NCI-H1048 (cell line): ENCODE results near the gene TNS1.

Experiments used
- DNase-seq: peaks from one replicate; lab custom pipeline; 2025; lab: John Stamatoyannopoulos, UW

The TNS1 gene

DNA sequence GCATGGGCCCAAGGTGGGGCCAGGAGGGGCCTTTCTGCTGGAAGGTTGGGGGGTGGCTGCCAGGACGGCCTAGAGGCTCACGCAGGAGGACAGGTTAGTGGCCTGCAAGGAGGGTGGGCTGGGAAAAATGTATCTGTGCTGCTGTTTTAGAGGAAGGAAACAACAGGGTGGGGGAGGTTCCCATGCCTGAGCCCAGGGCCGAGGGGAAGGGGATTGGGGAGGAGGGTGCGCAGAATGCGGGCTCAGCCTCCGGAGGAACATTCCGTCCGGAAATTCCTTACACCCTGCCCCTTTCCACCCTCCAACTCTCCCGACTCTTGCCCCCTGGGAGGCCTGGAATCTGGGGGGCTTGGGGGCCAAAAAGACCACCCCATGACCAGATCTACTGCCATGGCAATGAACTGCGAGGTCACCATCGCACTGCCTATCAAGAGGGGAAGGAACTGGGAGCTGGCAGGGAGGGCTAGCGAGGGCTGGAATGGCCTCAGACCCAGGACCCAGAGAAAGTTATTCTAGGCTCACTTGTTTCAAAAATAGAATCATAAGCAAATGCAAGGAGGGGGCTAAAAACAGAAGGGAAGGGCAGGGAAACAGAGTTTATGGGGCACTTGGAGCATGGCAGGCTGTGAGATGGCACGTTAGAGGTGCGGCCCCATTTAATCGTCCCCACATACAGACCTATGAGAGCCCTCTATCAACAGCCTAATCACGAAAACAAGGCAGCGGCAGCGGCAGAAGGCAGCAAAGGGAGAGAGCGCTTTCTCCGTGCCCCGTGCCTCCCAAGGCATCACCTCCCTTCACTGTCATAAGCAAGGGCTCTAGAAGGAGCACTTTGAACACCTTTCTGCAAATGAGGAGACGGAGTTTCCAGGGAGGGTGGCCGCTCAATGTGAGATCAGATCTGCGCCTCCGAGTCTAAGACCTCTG is 90.4 kb downstream of the TNS1 start:
- no peak for DNase-seq

DNA sequence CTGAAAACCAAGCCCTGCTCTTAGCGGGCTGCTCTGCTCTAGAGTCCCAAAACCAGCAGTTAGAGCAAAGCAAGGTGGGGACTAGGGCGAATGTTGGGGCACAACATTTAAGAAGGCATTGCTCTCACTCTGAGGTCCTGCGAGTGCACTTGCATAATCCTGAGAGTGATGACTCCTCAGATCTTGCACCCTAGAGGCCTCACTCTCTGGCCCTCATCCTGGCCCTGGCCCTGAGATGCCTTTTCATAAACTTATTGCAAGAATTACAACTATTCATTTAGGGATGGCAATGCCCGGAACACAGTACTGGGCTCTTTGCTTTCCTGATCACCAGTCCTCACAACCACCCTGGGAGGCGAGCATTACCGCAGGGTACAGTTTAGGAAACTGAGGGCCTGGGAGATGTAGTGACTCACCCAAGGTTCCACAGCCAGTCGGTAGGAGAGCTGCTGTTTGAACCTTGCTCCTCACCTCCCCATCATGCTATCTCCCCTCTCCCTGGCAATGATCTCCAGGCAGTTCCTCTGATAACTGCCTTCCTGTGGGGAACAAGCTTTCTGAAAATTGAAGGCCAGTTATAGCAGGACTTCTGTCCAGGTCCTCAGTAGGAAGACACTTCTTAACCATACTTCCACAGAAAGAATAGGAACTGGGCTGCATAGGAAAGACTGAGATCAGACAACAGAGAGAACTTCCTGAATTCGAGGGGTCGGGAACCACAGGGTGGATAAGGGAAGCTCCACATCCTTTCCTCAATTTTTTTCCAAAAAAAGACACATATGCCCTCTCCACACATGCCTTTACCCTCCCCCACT is 91.3 kb downstream of the TNS1 start:
- no peak for DNase-seq

DNA sequence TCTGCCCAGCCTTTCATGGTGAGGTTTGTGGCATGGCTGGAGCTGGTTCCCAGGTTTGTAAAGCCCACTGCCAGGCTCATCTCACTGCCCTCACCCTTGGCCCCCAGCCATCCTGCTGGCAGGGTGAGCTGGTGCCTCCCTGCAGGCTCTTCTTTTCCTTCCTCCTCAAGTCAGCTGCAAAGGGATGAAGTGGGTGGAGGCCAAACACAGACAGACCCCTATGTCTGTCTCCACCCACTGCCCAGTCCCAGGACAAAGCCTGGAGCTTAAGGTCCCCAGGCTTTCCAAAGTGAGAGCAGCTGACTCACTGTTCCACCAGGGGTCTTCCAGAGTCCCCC is 92.0 kb downstream of the TNS1 start:
- DNase-seq: no peak

DNA sequence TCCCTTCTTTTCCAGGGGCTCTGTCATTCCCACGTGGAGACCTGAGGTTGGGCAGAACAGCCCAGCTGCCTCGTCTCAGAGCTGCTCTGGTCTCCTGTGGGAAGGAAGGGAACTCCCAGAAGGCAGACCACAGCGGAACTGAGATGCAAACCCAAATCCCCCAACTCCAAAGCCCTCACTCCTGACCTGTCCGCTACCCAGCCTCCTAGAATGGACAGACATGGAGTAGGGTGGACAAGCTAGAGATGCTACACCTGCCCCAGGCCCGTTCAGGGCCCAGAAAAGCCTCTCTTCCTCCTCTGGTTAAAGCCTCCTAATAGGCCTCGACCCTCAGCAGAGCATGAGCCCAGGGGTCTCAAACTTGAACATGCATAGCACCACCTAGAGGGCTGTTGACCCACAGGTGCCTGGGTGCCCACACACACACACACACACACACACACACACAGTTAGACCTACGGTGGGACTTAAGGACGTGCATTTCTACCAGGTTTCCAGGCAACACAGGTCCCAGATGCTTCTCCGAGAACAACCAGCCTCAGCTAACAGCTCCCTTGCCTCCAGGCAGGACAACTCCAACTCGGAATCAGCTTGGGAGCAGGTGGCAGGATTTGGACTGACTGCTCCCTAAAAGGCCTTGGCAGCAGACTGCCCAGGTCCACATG is 93.5 kb downstream of the TNS1 start:
- no peak for DNase-seq

DNA sequence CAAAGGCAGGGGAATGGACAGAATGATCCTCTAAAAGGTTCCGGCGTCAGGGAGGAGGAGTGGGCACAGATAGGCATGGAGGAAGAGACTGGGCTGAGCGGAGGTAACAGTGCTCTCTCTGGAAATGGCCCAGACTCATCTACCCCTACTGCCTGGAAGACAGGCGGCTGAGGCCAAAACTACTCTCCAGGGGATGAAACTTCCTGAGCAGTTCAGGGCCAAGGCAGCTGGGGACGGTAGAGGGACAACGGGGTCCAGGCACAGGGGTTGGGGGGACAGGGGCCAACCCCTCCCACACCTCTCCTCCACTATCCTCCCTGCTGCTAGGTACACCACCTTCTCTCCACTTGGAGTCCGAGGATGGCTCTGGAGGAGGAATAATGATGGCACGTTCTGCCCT is 94.3 kb downstream of the TNS1 start:
- no peak for DNase-seq

DNA sequence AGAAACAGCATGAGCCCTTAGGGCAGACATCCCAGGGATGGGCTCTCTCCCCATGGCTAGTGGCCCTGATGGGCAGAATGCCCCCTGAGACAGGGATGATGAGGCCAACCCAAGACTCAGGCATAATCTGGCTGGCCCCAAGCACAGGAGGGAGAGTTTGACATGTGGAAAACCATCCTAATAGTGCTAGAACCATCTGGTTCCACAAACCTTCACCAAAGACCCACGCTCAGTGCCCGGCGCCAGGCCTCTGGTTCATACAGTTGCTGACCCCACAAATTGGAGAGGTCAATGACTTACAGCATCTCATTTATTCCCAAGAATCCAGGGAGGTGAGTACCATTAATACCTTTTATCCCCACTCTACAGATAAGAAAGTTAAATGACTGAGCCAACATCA is 95.5 kb downstream of the TNS1 start:
- no peak for DNase-seq

DNA sequence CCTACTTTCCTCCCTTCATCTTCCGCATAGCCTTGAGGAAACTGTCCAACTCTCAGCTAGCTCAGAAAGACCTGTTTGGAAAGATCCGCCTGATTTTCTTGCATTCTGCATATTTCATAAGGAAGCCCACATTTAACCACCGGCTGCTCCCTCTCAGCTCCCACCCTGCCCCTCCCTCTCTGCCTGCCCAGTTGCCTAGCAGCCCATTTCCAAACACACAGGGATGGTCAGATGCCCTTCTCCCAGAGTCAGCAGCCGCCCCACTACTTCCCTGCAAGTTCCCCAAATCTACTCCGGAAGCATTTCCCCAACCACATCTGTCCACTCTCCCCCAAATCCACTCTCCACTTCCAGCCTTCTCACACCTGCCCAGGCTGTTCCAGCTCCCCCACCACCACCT is 96.0 kb downstream of the TNS1 start:
- no peak for DNase-seq

DNA sequence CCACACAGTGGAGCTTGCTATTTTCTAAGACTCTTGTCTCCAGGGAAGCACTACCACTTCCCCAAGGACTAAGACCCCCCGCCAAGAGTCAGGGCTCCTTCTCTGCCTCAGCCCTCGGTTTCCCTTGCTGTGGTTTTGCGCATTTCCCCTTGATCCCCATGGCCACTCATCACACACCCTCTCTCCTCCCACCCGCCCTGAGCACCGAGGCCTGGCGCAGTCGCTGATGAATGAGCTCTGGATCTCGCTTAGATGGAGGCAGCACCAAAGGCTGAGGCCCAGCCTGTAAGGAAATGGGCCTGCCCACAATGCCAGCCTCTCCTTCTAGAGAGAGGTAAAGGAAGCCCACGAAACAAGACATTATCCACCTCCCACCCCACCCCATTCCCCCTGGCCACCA is 96.9 kb downstream of the TNS1 start:
- DNase-seq: no peak

DNA sequence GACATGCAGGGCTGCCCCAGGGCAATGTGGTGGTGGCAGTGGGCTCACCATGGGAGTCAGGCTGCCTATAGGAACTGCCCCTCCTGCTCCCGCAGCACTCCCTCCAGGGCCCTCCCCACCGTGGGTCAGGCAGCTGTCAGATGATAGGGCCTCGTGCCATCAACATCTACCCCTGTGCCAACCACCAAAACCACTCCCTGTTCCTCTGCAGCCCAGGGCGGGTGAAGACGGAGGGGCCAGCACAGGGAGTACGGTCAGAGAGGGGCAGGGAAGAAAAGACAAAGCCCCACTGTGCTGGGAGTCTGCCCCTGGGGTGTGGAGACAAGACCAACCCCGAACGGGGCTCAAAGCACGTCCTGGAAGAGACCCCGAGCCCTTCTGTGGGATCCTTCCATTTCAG is 97.4 kb downstream of the TNS1 start:
- no peak for DNase-seq

DNA sequence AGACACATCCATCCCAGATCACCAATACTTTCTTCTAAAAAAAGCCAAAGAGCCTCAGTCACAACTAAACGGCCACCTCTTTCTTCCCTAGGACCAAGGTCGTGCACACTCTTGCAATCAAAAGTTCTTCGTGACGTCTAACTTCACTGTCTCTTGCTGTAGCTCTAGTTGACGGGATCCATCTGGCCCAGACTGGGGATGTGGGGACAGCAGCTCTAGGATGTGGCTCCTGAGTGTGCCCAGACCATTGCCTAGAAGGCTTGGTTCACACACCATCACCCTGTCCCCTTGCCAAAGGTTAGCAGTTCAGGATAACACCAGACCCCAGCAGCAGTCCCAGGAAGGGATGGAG is 98.2 kb downstream of the TNS1 start:
- DNase-seq: no peak

DNA sequence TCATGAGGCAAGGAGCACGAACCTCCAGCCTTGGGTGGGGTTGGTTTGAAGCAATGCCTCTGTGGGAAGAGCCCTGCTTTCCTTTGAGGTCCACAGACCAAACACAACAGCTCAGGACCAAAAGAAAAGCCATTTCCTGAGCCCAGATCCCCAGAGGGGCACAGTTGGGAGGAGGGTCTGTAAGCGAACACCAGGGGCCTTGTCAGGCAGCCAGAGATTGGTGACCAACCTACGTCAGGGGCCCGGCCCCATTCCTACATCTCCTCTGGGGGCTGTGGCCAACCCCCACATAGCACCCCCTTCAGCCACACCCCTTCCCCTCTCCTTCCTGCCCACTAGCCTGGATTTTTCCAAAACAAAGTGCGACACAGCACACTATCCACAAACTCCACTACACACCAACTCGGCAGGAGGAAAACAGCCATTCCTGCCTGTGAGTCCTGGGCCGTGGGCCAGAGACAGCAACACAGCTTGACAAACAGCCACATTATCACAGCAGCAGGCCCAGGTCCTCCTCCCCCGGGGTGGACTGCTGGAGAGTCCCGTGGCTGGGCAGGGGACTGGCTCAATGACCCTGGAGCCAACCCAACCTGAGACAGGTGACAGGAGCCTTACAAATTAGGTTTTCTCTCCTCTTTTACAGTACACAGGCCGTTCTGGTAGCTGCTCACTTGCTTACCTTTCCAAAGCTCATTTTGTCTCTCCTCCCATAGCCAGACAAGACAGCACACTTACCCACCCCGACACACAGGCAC is 98.8 kb downstream of the TNS1 start:
- DNase-seq: no peak

DNA sequence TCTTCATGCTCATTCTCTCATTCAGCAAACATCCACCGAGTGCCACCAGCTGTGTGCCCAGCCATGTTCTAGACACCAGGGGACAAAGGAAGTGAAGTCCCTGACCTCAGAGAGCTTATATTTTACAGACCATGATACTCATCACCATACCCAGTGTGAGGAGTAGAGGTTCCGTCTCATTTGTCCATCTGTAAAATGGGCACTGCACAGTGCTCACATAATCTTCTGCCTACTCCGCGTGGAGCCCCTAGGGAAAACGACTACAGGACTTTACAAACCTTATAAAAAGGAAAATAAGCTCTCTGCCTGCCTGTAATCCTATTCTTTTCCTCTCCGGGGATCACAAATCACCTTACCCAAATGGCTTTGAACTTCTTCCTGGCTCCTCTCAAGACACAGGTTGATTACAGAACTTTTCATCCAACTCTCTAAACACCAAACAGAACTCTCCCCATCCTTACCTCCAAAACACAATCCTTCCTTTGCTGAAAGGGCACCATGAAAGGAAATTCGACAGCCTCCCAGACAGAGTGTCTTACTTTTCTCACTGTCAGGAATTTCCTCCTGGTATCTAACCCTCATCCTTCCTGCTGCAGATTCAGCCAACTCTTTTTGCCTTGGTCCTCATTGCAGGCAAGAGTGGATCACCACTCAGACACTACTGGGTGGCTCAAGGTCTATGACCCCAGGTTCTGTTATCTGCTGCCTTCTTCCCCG is 99.5 kb downstream of the TNS1 start:
- no peak for DNase-seq

DNA sequence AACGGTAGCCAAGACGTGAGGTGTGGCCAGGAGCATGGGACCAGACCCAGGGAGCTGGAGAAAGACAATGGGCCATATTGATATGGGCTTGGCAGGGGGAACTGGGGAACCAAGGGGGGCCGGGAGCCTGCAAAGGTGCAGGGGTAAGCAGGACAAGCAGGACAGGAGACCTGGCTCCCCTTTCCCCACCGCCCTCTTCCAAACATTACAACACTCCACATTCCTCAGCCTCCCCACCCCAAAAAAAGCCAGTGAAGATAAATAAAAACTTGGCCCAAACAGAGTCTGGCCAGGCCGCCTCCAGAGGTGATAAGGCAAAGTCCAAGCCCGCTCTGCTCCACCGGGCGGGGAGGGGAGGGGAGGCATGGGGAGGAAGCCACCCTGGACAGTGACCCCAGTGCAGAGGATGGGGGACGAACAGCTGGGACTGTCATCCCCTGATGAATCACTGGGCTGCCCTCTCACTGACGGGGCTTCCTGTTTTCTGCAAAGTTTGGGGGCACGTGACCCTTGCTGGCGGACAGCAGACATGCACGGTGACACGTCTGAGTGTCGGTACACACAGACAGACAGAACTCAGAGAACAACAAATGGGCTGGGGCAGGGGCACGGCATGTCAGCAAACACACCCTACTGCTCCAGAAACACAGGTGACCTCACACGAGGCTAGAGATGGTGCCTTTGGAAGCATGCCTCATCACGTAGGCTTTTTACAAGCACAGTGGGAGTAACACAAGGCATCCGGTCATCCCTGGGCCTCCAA is 100.2 kb downstream of the TNS1 start:
- no peak for DNase-seq

DNA sequence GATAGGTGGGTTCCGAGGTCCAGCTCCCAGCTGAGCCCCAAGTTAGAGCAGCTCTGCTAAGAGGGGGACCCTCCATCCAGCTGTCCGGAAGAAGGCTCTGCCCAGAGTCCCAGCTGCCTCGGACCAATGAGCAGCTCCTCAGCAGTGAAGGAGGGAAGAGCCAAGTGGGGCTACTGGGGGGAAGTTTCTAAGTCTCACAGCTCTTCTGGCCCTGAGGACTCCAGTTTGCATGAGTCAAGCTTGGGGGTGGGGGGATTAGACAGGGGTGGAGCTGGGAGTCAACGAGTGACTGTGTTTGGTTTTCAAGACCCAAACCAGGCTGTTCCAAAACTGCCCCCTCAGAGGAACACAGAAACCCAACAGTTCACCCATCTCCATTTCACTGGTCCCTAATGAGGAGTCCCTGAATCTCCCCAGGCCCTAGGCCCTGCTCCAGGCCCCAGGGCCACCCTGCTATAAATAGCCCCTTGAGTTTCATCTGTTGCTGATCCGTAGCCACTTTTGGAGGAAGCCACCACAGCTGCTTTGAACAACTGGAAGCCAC is 100.9 kb downstream of the TNS1 start:
- no peak for DNase-seq

DNA sequence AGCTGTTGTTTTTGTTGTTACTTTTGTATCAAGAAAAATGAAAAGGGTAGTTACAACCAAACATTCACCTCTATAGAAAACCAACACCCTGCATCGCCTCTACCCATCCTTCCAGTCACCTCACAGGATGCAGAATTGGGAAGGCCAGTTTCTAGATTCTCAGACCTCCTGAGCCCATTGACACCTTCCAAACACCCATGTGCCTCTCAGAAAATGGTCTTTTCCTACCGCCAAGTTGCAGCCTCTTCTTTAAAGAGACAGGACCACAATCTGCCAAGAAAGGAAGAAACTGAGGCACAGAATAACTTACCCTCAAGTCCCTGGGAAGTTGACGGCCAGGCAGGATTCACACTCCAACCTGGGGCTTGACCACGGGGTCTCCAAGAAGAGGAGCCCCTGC is 101.4 kb downstream of the TNS1 start:
- no peak for DNase-seq

DNA sequence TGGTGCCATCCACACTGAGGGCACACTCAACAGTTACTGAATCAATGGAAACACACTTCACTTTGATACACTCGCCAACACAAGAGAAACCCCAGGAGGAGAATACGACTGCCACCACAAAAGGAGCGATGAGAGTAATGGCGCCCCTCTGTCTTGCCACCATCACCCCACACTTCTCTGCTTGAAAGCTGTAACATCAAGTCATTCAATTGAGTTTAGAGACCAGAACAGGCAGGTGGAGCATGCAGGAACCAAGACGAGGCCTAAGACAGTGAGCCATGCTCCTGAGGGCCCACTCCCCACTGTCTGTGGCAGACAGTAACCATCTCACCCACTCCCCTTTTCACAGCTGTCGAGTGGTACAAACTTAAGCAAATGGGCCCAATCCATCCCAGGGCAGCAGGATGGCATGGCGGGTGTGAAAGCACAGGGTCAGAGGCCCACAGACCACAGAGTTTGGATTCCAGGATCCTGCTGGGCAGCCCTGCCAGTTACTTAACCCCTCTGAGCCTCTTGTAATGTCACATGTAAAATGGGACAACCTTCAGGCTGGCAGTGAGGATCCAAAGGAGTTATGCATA is 101.9 kb downstream of the TNS1 start:
- DNase-seq: no peak

DNA sequence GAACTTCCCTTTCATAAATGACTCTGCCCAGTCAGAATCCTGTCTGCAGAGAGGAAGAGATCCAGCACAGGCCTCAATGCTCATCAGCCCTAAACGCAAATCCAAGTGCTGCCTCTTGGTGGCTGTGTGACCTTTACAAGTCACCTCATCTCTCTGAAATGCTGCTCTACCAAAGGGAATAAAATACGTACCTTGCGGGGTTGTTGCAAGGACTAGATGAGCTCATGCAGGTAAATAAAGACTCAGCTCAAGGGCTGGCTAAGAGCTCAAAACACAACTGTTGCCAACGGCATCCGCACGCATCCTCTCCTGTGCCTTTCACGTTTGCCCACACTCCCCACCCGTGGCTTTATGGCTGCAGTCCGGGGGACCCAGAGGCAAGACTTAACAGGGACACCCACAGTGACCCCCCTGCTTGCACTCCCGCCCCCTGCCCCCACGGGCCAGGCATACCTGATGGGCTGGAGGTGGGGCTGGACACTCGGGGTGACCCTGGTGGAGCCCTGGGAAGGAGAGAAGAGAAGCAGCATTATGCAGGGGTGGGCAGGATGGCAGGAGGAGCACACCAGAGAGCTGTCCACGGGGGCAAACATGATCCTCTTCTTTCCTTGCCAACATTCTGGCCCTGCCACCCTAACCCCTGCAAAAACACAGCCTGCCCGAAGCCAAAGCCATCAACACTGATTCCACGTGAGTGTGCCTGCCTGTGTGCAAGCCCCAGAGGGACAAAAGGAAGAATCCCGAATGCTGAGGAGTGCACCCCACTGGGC is 102.6 kb downstream of the TNS1 start:
- no peak for DNase-seq

DNA sequence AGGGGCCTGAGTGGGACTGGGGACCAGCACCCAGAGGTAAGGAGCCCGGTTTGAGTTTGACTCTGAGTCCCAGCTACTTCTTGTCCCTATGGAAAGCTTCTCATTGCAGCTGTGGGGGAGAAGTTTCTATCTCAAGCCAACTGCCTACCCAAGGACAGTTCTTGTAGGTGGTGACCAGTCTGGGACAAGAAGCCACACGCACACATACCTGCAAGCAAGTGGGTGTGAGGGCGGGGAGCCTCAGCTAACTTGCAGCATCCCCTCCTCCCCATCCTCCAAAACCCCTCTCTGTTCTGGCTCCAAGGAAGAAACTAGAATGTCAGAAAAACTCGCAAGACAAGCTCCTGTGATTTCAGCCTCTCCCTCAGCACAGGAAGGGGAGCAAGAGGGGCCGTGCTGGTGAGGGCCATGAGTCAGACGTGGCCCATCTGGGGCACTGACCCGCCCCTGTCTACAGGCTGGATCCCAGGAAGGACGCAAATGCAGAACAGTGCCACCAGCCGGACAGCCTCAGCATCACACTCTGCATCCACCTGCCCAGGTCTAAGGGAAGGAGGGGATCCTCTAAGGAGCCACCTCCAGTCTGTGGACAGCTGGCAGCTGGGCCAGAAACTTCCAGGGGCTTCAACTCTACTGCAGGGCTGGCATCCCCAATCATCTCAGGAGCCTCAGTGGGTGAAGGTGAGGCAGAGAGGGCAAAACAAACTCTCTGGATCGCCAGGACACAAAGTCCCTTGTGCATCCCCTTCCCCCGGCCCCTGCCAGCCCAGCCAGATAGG is 103.4 kb downstream of the TNS1 start:
- no peak for DNase-seq
